Activated CD4-positive, alpha-beta memory T cell treated with anti-CD3 and anti-CD28 coated beads for 36 hours (primary cell): ENCODE results near the gene CHIC2. TPM values are rescaled to one million over a fixed set of nuclear protein-coding genes. Genes with fewer than 3 reads are reported as not detected.

ENCODE experiments used
- CTCF ChIA-PET: fragments of 350-600 bp; sonication (Branson Sonifier 250); formaldehyde crosslinking; loops from one replicate; lab custom pipeline; 2021; ENCODE audit warnings: antibody characterized with exemption, inconsistent platforms; lab: Charles Lee
- POLR2A ChIA-PET: fragments of 350-600 bp; sonication (Branson Sonifier 250); formaldehyde crosslinking; loops from one replicate; lab custom pipeline; 2021; ENCODE audit warnings: antibody characterized with exemption; lab: Charles Lee
- DNase-seq: peaks from one replicate; pipeline ENCODE4 v3.0.0-alpha.2; 2020
- H3K27ac Mint-ChIP-seq: one replicate; pipeline ENCODE4 v1.8.0; 2021; ENCODE audit warnings: mixed read lengths
- H3K27me3 Mint-ChIP-seq: one replicate; pipeline ENCODE4 v1.8.0; 2021; ENCODE audit warnings: mixed read lengths
- H3K36me3 Mint-ChIP-seq: one replicate; pipeline ENCODE4 v1.8.0; 2021; ENCODE audit warnings: mixed read lengths
- H3K4me1 Mint-ChIP-seq: one replicate; pipeline ENCODE4 v1.8.0; 2021; ENCODE audit warnings: low read depth, mixed read lengths
- H3K4me3 Mint-ChIP-seq: one replicate; pipeline ENCODE4 v1.8.0; 2021; ENCODE audit warnings: mild to moderate bottlenecking, mixed read lengths
- H3K9me3 Mint-ChIP-seq: one replicate; pipeline ENCODE4 v1.8.0; 2021; ENCODE audit warnings: mixed read lengths
- intact Hi-C: fragments of 100-400 bp; cut with micrococcal nuclease; formaldehyde crosslinking; loops from one replicate; pipeline ENCODE4 v1.15.1; 2023
- total RNA-seq, 2 experiments: library from RNA; stranded (reverse); gene quantifications; one replicate each; pipeline ENCODE4 v1.2.3, GENCODE V29; 2021

The CHIC2 gene
- total RNA-seq, 2 experiments from 2014 or later, result 11.2 to 11.8 TPM

- Mint-ChIP-seq H3K9me3 (no peaks in the 10 kb centered on the region), H3K27ac (no peak overlapping the region), H3K4me1 (peaks cover 25% of the 10 kb centered on the region), H3K4me3 (peak overlapping the region; percentile 76), H3K36me3 (no peaks in the 10 kb centered on the region), H3K27me3 (peaks cover 54% of the 10 kb centered on the region)
- POLR2A ChIA-PET, result no interaction called here
- CTCF ChIA-PET, result interaction anchor here (0.7 to 1.9 kb wide), 3 partner anchors 25 to 141 kb away, joined by 3 to 4 read pairs (median 3); no protein-coding TSS in a partner anchor
- peak; percentile 80 for DNase-seq
- intact Hi-C loops, result loop anchor here (1.0 to 2.0 kb wide), 2 partner anchors 27 to 162 kb away; partner anchors contain the start of gene CHIC2
Measured at GRCh38 chr4:54091637-54092404, 27.4 kb upstream of the CHIC2 start.

- ChIA-PET CTCF (interaction anchor here (0.7 to 1.9 kb wide), 3 partner anchors 25 to 142 kb away, joined by 3 to 4 read pairs (median 3); no protein-coding TSS in a partner anchor), POLR2A (no interaction called here)
- intact Hi-C loops, result no loop called here
Measured at GRCh38 chr4:54090804-54091623, 26.6 kb upstream of the CHIC2 start.

GRCh38 chr4:54090404-54090803 is 26.0 kb upstream of the CHIC2 start:
- DNase-seq, result no peak
- H3K9me3 Mint-ChIP-seq, result no peaks in the 10 kb centered on the region
- ChIA-PET POLR2A (no interaction called here), CTCF (interaction anchor here (1.9 kb wide), 1 partner anchor 24 kb away, joined by 4 read pairs; no protein-coding TSS in a partner anchor)
- H3K27ac Mint-ChIP-seq, result no peak overlapping the region
- H3K4me3 Mint-ChIP-seq, result no peak overlapping the region
- H3K36me3 Mint-ChIP-seq, result no peaks in the 10 kb centered on the region
- intact Hi-C loops, result no loop called here
- H3K27me3 Mint-ChIP-seq, result peaks cover 43% of the 10 kb centered on the region
- H3K4me1 Mint-ChIP-seq, result peaks cover 21% of the 10 kb centered on the region

More at GRCh38 chr4:54090804-54091623, 26.6 kb upstream of the CHIC2 start:
- Mint-ChIP-seq H3K4me1 (peaks cover 22% of the 10 kb centered on the region), H3K27ac (no peak overlapping the region), H3K9me3 (no peaks in the 10 kb centered on the region), H3K27me3 (peaks cover 46% of the 10 kb centered on the region), H3K4me3 (peak overlapping the region; percentile 51), H3K36me3 (no peaks in the 10 kb centered on the region)
- peak; percentile 22 for DNase-seq

GRCh38 chr4:54089875-54090274 is 25.5 kb upstream of the CHIC2 start:
- POLR2A ChIA-PET, result no interaction called here
- intact Hi-C loops, result no loop called here

GRCh38 chr4:54085284-54085683 is 20.9 kb upstream of the CHIC2 start:
- ChIA-PET POLR2A (no interaction called here), CTCF (interaction anchor here (0.9 to 1.5 kb wide), 2 partner anchors 27 to 148 kb away, joined by 3 to 8 read pairs; no protein-coding TSS in a partner anchor)
- Mint-ChIP-seq H3K4me1 (no peaks in the 10 kb centered on the region), H3K27me3 (peaks cover 4% of the 10 kb centered on the region), H3K27ac (no peak overlapping the region), H3K4me3 (no peak overlapping the region), H3K36me3 (no peaks in the 10 kb centered on the region), H3K9me3 (no peaks in the 10 kb centered on the region)
- intact Hi-C loops, result no loop called here
- no peak for DNase-seq

More at GRCh38 chr4:54089875-54090274, 25.5 kb upstream of the CHIC2 start:
- H3K4me3 Mint-ChIP-seq, result no peak overlapping the region
- no peak overlapping the region for H3K27ac Mint-ChIP-seq
- CTCF ChIA-PET, result interaction anchor here (1.9 kb wide), 1 partner anchor 23 kb away, joined by 4 read pairs; no protein-coding TSS in a partner anchor
- peaks cover 21% of the 10 kb centered on the region for H3K4me1 Mint-ChIP-seq
- no peaks in the 10 kb centered on the region for H3K36me3 Mint-ChIP-seq
- H3K27me3 Mint-ChIP-seq, result peaks cover 38% of the 10 kb centered on the region
- no peak for DNase-seq
- no peaks in the 10 kb centered on the region for H3K9me3 Mint-ChIP-seq

- Mint-ChIP-seq H3K4me1 (no peaks in the 10 kb centered on the region), H3K36me3 (no peaks in the 10 kb centered on the region)
- CTCF ChIA-PET, result no interaction called here
Measured at GRCh38 chr4:54082168-54082567, 17.8 kb upstream of the CHIC2 start.

GRCh38 chr4:54077812-54078211 is 13.4 kb upstream of the CHIC2 start:
- intact Hi-C loops, result no loop called here
- ChIA-PET POLR2A (no interaction called here), CTCF (interaction anchor here (1.9 kb wide), 1 partner anchor 148 kb away, joined by 5 read pairs; no protein-coding TSS in a partner anchor)
- DNase-seq, result no peak
- no peaks in the 10 kb centered on the region for H3K9me3 Mint-ChIP-seq
- no peaks in the 10 kb centered on the region for H3K4me1 Mint-ChIP-seq
- no peak overlapping the region for H3K4me3 Mint-ChIP-seq
- H3K27ac Mint-ChIP-seq, result no peak overlapping the region
- H3K27me3 Mint-ChIP-seq, result peaks cover 12% of the 10 kb centered on the region
- H3K36me3 Mint-ChIP-seq, result no peaks in the 10 kb centered on the region

More at GRCh38 chr4:54082168-54082567, 17.8 kb upstream of the CHIC2 start:
- POLR2A ChIA-PET, result no interaction called here
- Mint-ChIP-seq H3K9me3 (no peaks in the 10 kb centered on the region), H3K27me3 (peaks cover 12% of the 10 kb centered on the region), H3K27ac (no peak overlapping the region), H3K4me3 (no peak overlapping the region)
- intact Hi-C loops, result no loop called here
- no peak for DNase-seq

- Mint-ChIP-seq H3K27me3 (peaks cover 15% of the 10 kb centered on the region), H3K9me3 (no peaks in the 10 kb centered on the region), H3K36me3 (no peaks in the 10 kb centered on the region), H3K4me3 (no peak overlapping the region), H3K4me1 (no peaks in the 10 kb centered on the region), H3K27ac (no peak overlapping the region)
- DNase-seq, result no peak
- intact Hi-C loops, result no loop called here
- ChIA-PET POLR2A (no interaction called here), CTCF (no interaction called here)
Measured at GRCh38 chr4:54076673-54077072, 12.3 kb upstream of the CHIC2 start.

GRCh38 chr4:54074381-54074780 is 10.0 kb upstream of the CHIC2 start:
- peaks cover 15% of the 10 kb centered on the region for H3K27me3 Mint-ChIP-seq
- intact Hi-C loops, result no loop called here
- H3K9me3 Mint-ChIP-seq, result no peaks in the 10 kb centered on the region
- DNase-seq, result no peak
- H3K4me3 Mint-ChIP-seq, result no peak overlapping the region
- no peaks in the 10 kb centered on the region for H3K36me3 Mint-ChIP-seq
- ChIA-PET POLR2A (no interaction called here), CTCF (no interaction called here)
- no peak overlapping the region for H3K27ac Mint-ChIP-seq
- no peaks in the 10 kb centered on the region for H3K4me1 Mint-ChIP-seq

- no peaks in the 10 kb centered on the region for H3K36me3 Mint-ChIP-seq
- H3K9me3 Mint-ChIP-seq, result no peaks in the 10 kb centered on the region
- intact Hi-C loops, result no loop called here
- DNase-seq, result no peak
- no peaks in the 10 kb centered on the region for H3K4me1 Mint-ChIP-seq
- H3K27ac Mint-ChIP-seq, result no peak overlapping the region
- peaks cover 15% of the 10 kb centered on the region for H3K27me3 Mint-ChIP-seq
- ChIA-PET POLR2A (interaction anchor here (0.6 kb wide), 1 partner anchor 16 kb away, joined by 4 read pairs; no protein-coding TSS in a partner anchor), CTCF (no interaction called here)
- no peak overlapping the region for H3K4me3 Mint-ChIP-seq
Measured at GRCh38 chr4:54073271-54073880, 9.0 kb upstream of the CHIC2 start.

- H3K4me3 Mint-ChIP-seq, result no peak overlapping the region
- CTCF ChIA-PET, result no interaction called here
- no peaks in the 10 kb centered on the region for H3K27me3 Mint-ChIP-seq
- POLR2A ChIA-PET, result no interaction called here
- no peaks in the 10 kb centered on the region for H3K36me3 Mint-ChIP-seq
- DNase-seq, result no peak
- intact Hi-C loops, result loop anchor here (10.0 kb wide), 1 partner anchor 632 kb away; no protein-coding TSS in a partner anchor
- no peak overlapping the region for H3K27ac Mint-ChIP-seq
- H3K4me1 Mint-ChIP-seq, result peaks cover 12% of the 10 kb centered on the region
- no peaks in the 10 kb centered on the region for H3K9me3 Mint-ChIP-seq
Measured at GRCh38 chr4:54067166-54067565, 2.8 kb upstream of the CHIC2 start.
